OCI-LY3 (cell line): Measurements from ENCODE around the gene IMPG1.
A peak's percentile ranks its signal among the peaks of the same experiment; 100 is the strongest.

ENCODE experiments used
- H2AFZ ChIP-seq: fragments of 200-600, 300-600 bp; shearing (Covaris generic); 2 replicates; pipeline ENCODE4 v1.6.0; 2014; ENCODE audit warnings: antibody characterized with exemption, low read depth, low read length
- H3K27ac ChIP-seq: fragments of 200-600, 300-600 bp; sonication (generic); 2 replicates; pipeline ENCODE4 v1.5.1; 2014; ENCODE audit warnings: mild to moderate bottlenecking, low read length, moderate library complexity, mixed read lengths
- H3K27me3 ChIP-seq: fragments of 200-600, 300-600 bp; sonication (generic); 2 replicates; pipeline ENCODE4 v1.6.1; 2014; ENCODE audit warnings: low read depth, low read length, mixed read lengths
- H3K36me3 ChIP-seq: fragments of 200-600, 300-600 bp; sonication (generic); replicated peaks from 2 replicates; pipeline ENCODE3; 2014; ENCODE audit warnings: low read depth, low read length, mixed read lengths
- H3K4me1 ChIP-seq: fragments of 300-600, 200-600 bp; sonication (generic); 2 replicates; pipeline ENCODE4 v1.6.1; 2014; ENCODE audit warnings: low read length, mixed read lengths
- H3K4me2 ChIP-seq: fragments of 200-600, 300-600 bp; sonication (generic); 2 replicates; pipeline ENCODE4 v1.6.1; 2014; ENCODE audit warnings: low read length, mixed read lengths
- H3K4me3 ChIP-seq: fragments of 300-600, 200-600 bp; sonication (generic); 2 replicates; pipeline ENCODE4 v1.5.1; 2014; ENCODE audit warnings: antibody characterized with exemption, mild to moderate bottlenecking, low read length, moderate library complexity
- H3K79me2 ChIP-seq: fragments of 300-600, 200-600 bp; shearing (Covaris generic); 2 replicates; pipeline ENCODE4 v1.6.1; 2014; ENCODE audit warnings: mild to moderate bottlenecking, low read length, mixed read lengths
- H3K9ac ChIP-seq: fragments of 300-600, 200-600 bp; shearing (Covaris generic); 2 replicates; pipeline ENCODE4 v1.6.0; 2014; ENCODE audit warnings: mild to moderate bottlenecking, low read length, moderate library complexity
- H3K9me3 ChIP-seq: fragments of 200-600, 300-600 bp; shearing (Covaris generic); 2 replicates; pipeline ENCODE4 v1.6.1; 2014; ENCODE audit warnings: low read length, mixed read lengths; ENCODE audit not compliant: insufficient read depth
- H4K20me1 ChIP-seq: fragments of 200-600, 300-600 bp; sonication (generic); 2 replicates; pipeline ENCODE4 v1.6.1; 2016; ENCODE audit warnings: low read length, mixed read lengths; ENCODE audit not compliant: insufficient read depth
- CTCF ChIP-seq: fragments of 200-600, 300-600 bp; sonication (generic); IDR thresholded peaks from 2 replicates; pipeline ENCODE4 v1.5.1; 2014; ENCODE audit warnings: antibody characterized with exemption, low read length, low read depth
- EZH2phosphoT487 ChIP-seq: fragments of 200-600 bp; shearing (Covaris generic); IDR thresholded peaks from 2 replicates; pipeline ENCODE4 v1.6.1; 2018; ENCODE audit warnings: antibody characterized with exemption, mixed run types, low read depth

The IMPG1 gene

GRCh38 chr6:75933387-75933975 is 139.0 kb downstream of the IMPG1 start:
- H3K36me3 ChIP-seq: no peaks in the 10 kb centered on the region

GRCh38 chr6:75932067-75932466 is 140.4 kb downstream of the IMPG1 start:
- Histone ChIP-seq H3K36me3 (no peaks in the 10 kb centered on the region), H3K4me2 (peak overlapping the region; percentile 39), H4K20me1 (no peaks in the 10 kb centered on the region), H3K79me2 (no peaks in the 10 kb centered on the region), H3K27me3 (no peaks in the 10 kb centered on the region), H3K4me1 (peaks cover 55% of the 10 kb centered on the region), H3K27ac (peak overlapping the region; percentile 37; the same call in 1 of the 2 replicates), H2AFZ (peak overlapping the region; percentile 59; the same call in 1 of the 2 replicates), H3K4me3 (no peak overlapping the region), H3K9ac (peak overlapping the region; percentile 10; the same call in 1 of the 2 replicates), H3K9me3 (no peaks in the 10 kb centered on the region)
- TF ChIP-seq EZH2phosphoT487: no peak
- peak; percentile 97 for TF ChIP-seq CTCF

More at GRCh38 chr6:75933387-75933975, 139.0 kb downstream of the IMPG1 start:
- H3K4me2 ChIP-seq: peak overlapping the region; percentile 9; the same call in 1 of the 2 replicates
- H3K9me3 ChIP-seq: no peaks in the 10 kb centered on the region
- H3K4me3 ChIP-seq: no peak overlapping the region
- no peaks in the 10 kb centered on the region for H3K79me2 ChIP-seq
- H4K20me1 ChIP-seq: no peaks in the 10 kb centered on the region
- TF ChIP-seq CTCF: no peak
- TF ChIP-seq EZH2phosphoT487: no peak
- H2AFZ ChIP-seq: no peak overlapping the region
- no peak overlapping the region for H3K27ac ChIP-seq
- H3K9ac ChIP-seq: no peak overlapping the region
- no peaks in the 10 kb centered on the region for H3K27me3 ChIP-seq
- peaks cover 46% of the 10 kb centered on the region for H3K4me1 ChIP-seq

GRCh38 chr6:75931011-75931680 is 141.3 kb downstream of the IMPG1 start:
- H3K27ac ChIP-seq: no peak overlapping the region
- H3K4me3 ChIP-seq: no peak overlapping the region
- H3K4me2 ChIP-seq: no peak overlapping the region
- H4K20me1 ChIP-seq: no peaks in the 10 kb centered on the region
- H3K79me2 ChIP-seq: no peaks in the 10 kb centered on the region
- no peaks in the 10 kb centered on the region for H3K36me3 ChIP-seq
- TF ChIP-seq EZH2phosphoT487 (no peak), CTCF (no peak)
- H3K27me3 ChIP-seq: no peaks in the 10 kb centered on the region
- H3K4me1 ChIP-seq: peaks cover 58% of the 10 kb centered on the region
- no peak overlapping the region for H2AFZ ChIP-seq
- no peaks in the 10 kb centered on the region for H3K9me3 ChIP-seq
- no peak overlapping the region for H3K9ac ChIP-seq

- Histone ChIP-seq H3K79me2 (no peaks in the 10 kb centered on the region), H3K9me3 (no peaks in the 10 kb centered on the region), H3K9ac (peak overlapping the region; percentile 52), H3K4me1 (peaks cover 34% of the 10 kb centered on the region), H3K27ac (peak overlapping the region; percentile 95), H3K4me3 (peak overlapping the region; percentile 53), H4K20me1 (no peaks in the 10 kb centered on the region), H3K36me3 (no peaks in the 10 kb centered on the region), H3K4me2 (peak overlapping the region; percentile 81), H3K27me3 (no peaks in the 10 kb centered on the region), H2AFZ (no peak overlapping the region)
- TF ChIP-seq CTCF (no peak), EZH2phosphoT487 (no peak)
Measured at GRCh38 chr6:75926293-75927168, 145.9 kb downstream of the IMPG1 start.
